ENCODE data around the gene POGK.
"Not testable (repeated sequence)": the region's sequence is repeated elsewhere in the genome, so short reads cannot be mapped to it uniquely, and the experiment has no call there.

Gene POGK

DNA sequence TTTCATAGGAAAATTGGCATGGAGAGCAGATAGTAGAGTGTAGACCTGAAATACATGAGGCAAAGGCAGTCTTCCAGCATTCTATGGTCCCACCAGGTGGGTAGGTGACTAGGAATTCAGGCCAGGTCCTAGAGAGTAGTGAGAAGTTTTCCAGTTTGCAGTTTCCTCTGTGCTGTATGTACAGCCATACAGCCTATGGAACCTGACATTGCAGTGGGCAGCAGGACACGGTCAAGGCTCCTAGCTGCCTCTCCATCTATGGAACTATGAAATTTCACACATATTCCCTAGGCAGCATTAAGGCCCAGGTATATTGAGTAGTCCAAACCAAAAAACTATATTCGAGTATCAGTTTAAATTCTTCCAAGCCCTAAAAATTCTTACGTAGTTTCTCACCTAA is 16.3 kb downstream of the POGK start:
- no peak for DNase-seq (ENCODE audit: low spot score)

DNA sequence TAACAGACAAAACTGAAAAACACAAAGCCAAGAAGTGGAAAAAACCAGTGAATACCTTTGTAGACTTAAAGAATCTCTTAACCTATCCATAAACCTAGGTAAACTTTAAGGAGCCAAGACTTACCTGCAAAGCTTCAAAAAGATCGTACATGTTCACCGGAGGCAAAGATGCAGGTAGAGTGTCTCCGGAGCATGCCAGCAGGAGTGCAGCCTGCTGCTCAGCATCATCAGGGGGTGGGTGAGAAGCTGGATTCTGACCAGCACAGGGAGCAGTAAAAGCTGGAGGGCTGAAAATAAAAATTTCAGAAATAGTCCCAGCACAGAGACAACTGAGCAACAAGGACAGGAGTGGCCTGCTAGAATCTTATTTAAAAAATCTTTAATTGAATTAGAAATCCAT is 18.7 kb downstream of the POGK start:
- no peak for DNase-seq (ENCODE audit: low spot score)

GRCh38 chr1:166858726-166859419 is 19.6 kb downstream of the POGK start:
- no peak for DNase-seq (ENCODE audit: low spot score)

DNA sequence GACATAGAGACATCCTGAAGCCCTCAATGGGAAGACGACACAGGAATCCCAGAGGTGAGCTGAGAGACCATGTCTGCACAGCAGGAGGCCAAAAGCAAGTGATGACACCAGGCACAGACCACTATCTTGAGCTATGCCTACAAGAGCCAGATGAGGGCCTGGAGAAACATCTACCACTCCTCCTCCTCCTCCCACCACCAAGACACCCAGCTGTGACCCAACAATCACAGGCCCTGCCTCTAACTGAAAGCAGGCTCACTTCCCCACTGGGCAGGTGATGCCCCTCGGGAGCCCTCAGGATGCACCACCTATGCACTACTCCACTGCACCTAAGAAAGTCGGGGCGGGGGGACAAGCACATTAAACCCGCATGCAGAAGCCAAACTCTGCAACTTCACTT is 20.3 kb downstream of the POGK start:
- DNase-seq (ENCODE audit: low spot score): no peak

- no peak for DNase-seq (ENCODE audit: low spot score)
Measured at GRCh38 chr1:166865926-166866325, 26.7 kb downstream of the POGK start.

- DNase-seq (ENCODE audit: low spot score): no peak
Measured at GRCh38 chr1:166868639-166869038, 29.4 kb downstream of the POGK start.

DNA sequence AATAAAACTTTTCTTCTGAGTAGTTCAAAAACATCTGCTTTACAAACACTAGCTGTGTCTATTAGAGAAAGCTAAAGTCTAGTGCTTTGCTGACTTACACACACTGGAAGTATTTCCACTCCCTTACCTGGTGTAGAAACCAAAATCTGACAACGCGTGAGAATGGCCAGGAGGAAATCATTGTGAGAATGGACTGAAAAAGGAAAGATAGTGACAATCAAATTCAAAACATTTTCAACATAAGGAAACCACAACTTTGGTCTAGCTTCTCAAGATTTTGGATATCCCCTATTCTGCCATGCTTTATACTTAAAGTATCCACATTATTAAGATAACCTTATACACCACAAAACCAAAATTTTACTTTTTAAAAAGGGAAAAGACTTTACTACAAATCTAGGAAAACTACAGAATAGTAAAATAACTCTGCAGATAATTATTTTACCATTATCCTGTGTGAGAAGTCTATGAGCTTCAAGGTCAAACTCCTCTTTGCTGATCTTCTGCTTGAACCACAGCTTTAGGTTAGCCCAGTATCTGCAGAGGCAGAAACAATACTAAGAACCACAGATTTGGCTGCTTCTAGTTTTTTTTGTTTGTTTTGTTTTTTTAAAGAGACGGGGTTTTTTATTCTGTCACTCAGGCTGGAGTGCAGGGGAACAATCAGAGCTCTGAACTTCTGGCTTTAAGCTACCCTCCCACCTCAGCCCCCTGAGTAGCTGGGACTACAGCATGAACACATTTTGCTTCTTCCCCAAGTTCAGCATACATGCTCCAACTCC is 30.2 kb downstream of the POGK start:
- no peak for DNase-seq (ENCODE audit: low spot score)

DNA sequence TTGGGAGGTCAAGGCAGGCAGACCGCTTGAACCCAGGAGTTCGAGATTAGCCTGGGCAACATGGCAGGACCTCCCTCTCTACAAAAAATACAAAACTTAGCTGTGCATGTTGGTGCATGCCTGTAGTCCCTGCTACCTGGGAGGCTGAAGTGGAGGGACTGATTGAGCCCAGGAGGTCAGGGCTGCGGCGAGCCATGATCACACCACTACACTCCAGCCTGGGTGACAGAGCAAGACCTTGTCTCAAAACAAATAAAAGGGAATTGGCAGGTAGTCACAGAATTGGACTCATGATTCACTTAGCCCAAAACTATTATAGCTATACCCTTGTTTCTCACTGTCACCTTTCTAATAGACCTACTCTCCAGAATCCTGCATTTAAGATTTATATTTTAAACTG is 31.3 kb downstream of the POGK start:
- no peak for DNase-seq (ENCODE audit: low spot score)

- DNase-seq (ENCODE audit: low spot score): no peak
Measured at GRCh38 chr1:166874464-166874863, 35.2 kb downstream of the POGK start.

DNA sequence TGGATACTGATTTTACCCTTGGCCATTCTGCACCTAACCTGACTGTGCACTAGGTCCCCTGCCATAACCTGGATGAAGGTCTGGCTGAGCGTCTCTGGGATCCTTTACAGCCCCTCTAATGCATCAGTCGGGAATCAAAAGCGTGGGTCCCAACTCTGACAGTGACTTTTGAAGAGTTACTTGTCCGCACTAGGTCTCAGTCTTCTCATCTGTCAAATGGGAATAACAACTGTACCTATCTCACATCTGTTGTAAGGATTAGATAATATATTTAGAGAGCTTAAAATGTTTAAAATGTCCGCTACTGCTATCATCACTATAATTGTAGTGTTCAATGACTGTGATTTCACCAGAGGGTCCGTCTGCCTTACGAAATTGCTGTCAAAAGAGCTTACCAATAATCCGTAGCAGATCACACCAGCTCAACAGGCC is 36.0 kb downstream of the POGK start:
- DNase-seq (ENCODE audit: low spot score): no peak

DNA sequence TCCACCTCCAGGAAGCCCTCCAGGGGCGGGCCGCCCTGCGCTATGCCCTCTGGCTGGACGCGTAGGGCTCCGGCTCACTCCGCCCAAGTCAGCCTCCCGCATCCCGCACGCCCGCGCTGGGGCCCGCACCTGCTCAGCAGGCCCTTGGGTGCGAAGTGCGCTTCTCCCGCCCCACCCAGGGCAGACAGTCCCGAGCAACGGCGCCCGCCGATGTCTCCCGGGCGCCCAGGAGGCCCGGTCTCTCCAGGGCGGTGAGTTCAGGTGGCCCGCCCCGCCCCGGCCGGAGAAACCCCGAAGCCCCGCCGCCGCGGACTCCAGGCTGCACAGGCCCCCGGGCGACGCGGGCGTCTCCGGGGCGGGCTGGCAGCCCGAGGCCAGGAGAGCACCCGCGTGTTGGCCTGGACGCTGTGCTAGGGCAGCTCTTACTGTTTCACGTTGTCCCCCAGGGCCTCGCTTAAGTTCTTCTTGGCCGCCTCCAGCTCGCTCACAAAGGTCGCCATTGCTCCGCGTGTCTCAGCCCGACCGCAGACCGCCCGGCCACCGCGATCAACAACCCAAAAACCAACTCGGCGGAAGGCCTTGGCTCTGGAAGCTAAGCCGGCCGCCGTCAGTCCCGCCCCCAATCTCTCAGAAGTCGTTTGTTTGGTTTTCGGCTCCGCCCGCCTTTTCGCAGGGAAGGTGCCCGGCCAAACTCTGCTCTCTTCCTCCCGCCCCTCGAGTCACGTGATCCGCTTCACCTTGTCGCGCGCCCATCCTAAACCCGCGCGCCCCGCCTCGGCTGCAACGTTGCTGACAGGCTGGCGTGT is 36.7 kb downstream of the POGK start, which contains the start of gene TADA1:
Gene TADA1 (minus strand): TSS at position 531 of the 806 bp plus-strand sequence. CDS start 31 bp downstream, at position 500.
- peak; percentile 97 for DNase-seq (ENCODE audit: low spot score)

- no peak for DNase-seq (ENCODE audit: low spot score)
Measured at GRCh38 chr1:166876540-166876838, 37.2 kb downstream of the POGK start.

GRCh38 chr1:166878173-166878917 is 39.1 kb downstream of the POGK start:
- not testable (repeated sequence) for DNase-seq (ENCODE audit: low spot score)

- no peak for DNase-seq (ENCODE audit: low spot score)
Measured at GRCh38 chr1:166882893-166883292, 43.6 kb downstream of the POGK start.

- peak; percentile 72 for DNase-seq (ENCODE audit: low spot score)
Measured at GRCh38 chr1:166884040-166884642, 44.9 kb downstream of the POGK start.

- no peak for DNase-seq (ENCODE audit: low spot score)
Measured at GRCh38 chr1:166884971-166885370, 45.7 kb downstream of the POGK start.

DNA sequence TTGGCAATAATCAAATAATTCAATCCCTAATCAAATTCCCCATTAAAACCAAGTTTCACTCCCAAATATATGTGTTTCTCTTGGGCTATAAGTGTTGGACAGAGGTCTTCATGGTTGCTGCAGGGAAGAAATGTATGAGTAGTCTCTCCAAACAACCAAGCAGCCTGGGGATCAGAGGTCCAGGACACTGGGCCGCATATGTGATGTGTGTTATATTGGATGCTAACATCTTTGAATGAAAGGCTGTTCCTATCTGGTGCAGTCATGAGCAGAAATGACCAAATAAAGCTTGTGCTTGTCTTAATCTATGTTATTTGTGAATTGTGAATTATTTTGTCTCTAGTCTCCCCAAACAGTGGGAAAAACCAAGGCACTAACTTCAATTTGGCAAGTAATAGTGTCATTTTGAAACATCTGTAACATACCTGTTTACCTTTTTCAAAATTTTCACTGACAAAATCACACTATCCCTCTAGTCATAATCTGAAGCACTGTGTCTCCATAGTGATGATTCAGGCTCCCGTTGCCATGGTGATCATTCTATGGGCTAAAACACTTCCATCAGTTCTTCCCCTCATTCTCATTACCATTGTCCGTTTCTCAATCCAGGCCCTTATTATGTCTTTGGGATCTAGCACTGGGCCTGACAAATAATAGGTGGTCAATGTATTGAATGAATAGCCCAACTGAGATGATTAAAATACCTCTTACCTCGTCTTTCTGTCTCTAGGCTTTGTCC is 49.3 kb downstream of the POGK start:
- DNase-seq (ENCODE audit: low spot score): no peak

DNA sequence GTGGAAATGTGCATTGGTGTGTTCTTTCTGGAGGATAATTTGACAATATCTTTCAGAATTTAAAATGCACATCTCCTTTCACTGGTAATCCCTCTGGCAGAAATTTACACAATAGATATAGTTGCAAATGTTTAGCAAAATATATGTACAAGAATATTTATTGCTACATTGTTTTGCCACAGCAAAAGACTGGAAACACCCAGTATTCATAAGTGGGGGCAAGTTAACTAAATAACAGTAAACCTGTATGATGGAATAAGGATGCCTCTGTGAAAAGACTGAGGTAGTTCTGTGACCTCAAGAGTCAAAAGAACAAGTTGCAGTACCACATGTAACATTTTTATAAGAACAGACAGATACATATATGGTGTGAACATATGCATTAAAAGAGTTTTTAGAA is 50.5 kb downstream of the POGK start:
- no peak for DNase-seq (ENCODE audit: low spot score)

DNA sequence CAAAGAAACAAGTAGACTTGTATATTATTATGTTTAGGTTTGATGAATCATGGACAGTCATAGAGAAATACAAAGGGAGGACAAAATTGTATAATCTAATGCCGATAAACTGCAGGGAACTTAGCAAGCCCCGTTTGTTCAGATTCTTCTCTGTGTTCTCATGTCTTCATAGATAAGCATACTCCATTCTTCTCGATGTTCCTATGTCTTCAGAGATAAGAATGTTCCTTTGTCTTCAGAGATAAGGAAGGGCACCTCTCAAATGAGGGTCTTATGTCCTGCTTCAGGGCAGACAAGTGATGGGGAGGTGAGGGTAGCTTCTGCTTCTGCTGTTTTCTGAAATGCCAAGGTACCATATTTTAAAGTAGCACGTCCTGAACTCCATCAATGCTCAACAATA is 56.5 kb downstream of the POGK start:
- no peak for DNase-seq (ENCODE audit: low spot score)

- no peak for DNase-seq (ENCODE audit: low spot score)
Measured at GRCh38 chr1:166899769-166900168, 60.5 kb downstream of the POGK start.

DNA sequence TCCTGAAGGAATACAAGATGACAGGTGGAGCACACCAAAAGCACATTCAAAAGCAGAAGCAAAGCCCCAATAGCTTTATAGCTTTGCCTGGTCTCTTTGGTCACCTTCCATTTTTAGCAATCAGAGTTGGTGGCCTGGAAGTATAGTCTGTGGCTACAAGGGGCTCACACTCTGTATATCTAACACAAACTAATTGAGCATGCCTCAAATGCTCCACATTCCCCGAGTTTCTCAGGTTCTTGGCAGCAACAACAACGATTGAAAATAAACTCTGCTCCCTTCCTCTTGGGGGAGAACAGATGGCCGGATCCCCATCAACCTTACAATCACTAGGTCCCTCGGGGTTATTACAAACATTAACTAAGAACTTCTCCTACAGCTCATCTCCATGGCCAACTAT is 61.7 kb downstream of the POGK start:
- DNase-seq (ENCODE audit: low spot score): no peak
